Measurements from ENCODE around the gene TIAM1.

Gene TIAM1

GRCh38 chr21:31351960-31352359 lies 7.9 kb upstream of the TIAM1 start:
- no peak for DNase-seq

GRCh38 chr21:31351438-31351837 lies 7.4 kb upstream of the TIAM1 start:
- no peak for DNase-seq

GRCh38 chr21:31349208-31349607 lies 5.1 kb upstream of the TIAM1 start:
- DNase-seq = no peak

- no peak for DNase-seq
Measured at GRCh38 chr21:31348188-31348587, 4.1 kb upstream of the TIAM1 start.

- no peak for DNase-seq
Measured at GRCh38 chr21:31347435-31348032, 3.5 kb upstream of the TIAM1 start.

GRCh38 chr21:31346256-31346821 lies 2.3 kb upstream of the TIAM1 start:
- DNase-seq = no peak

- no peak for DNase-seq
Measured at GRCh38 chr21:31345136-31345535, 1.1 kb upstream of the TIAM1 start.

- DNase-seq = no peak
Measured at GRCh38 chr21:31343030-31343510, 991 bp downstream of the TIAM1 start.

- no peak for DNase-seq
Measured at GRCh38 chr21:31342348-31342747, 1.7 kb downstream of the TIAM1 start.

GRCh38 chr21:31340942-31341487 lies 3.0 kb downstream of the TIAM1 start:
- no peak for DNase-seq

- DNase-seq = no peak
Measured at GRCh38 chr21:31340514-31340913, 3.5 kb downstream of the TIAM1 start.

GRCh38 chr21:31339721-31340120 lies 4.3 kb downstream of the TIAM1 start:
- no peak for DNase-seq

- DNase-seq = no peak
Measured at GRCh38 chr21:31338908-31339368, 5.1 kb downstream of the TIAM1 start.

- no peak for DNase-seq
Measured at GRCh38 chr21:31337996-31338907, 5.8 kb downstream of the TIAM1 start.

- no peak for DNase-seq
Measured at GRCh38 chr21:31337086-31337485, 7.0 kb downstream of the TIAM1 start.

- no peak for DNase-seq
Measured at GRCh38 chr21:31336739-31337040, 7.4 kb downstream of the TIAM1 start.

- peak in 1 of 2 experiments; percentile 56 for DNase-seq
Measured at GRCh38 chr21:31335957-31336738, 7.9 kb downstream of the TIAM1 start.

GRCh38 chr21:31334648-31335121 lies 9.4 kb downstream of the TIAM1 start:
- DNase-seq = no peak

- no peak for DNase-seq
Measured at GRCh38 chr21:31332525-31332924, 11.5 kb downstream of the TIAM1 start.

GRCh38 chr21:31331231-31331630 lies 12.8 kb downstream of the TIAM1 start:
- no peak for DNase-seq

- DNase-seq = no peak
Measured at GRCh38 chr21:31330144-31330483, 13.9 kb downstream of the TIAM1 start.

- DNase-seq = no peak
Measured at GRCh38 chr21:31329456-31330143, 14.5 kb downstream of the TIAM1 start.
